ENCODE measurements around the gene DMC1.

GRCh38 chr22:38490915-38491314 lies 79.1 kb downstream of the DMC1 start:
- TF ChIP-seq, protein P1, sequence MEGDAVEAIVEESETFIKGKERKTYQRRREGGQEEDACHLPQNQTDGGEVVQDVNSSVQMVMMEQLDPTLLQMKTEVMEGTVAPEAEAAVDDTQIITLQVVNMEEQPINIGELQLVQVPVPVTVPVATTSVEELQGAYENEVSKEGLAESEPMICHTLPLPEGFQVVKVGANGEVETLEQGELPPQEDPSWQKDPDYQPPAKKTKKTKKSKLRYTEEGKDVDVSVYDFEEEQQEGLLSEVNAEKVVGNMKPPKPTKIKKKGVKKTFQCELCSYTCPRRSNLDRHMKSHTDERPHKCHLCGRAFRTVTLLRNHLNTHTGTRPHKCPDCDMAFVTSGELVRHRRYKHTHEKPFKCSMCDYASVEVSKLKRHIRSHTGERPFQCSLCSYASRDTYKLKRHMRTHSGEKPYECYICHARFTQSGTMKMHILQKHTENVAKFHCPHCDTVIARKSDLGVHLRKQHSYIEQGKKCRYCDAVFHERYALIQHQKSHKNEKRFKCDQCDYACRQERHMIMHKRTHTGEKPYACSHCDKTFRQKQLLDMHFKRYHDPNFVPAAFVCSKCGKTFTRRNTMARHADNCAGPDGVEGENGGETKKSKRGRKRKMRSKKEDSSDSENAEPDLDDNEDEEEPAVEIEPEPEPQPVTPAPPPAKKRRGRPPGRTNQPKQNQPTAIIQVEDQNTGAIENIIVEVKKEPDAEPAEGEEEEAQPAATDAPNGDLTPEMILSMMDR (IDR thresholded peaks at IDR 0.05) = no peak
- no peak for TF ChIP-seq POLR2AphosphoS5 (IDR thresholded peaks at IDR 0.05; ENCODE audit: insufficient read depth in 1 of 2, low read depth in 1 of 2)

Data from vagina (tissue), 2 donors.